Measurements from ENCODE around the gene ACO2. TPM values are rescaled to one million over a fixed set of nuclear protein-coding genes. Genes with fewer than 3 reads are reported as not detected.

Gene ACO2
- total and polyA plus RNA-seq, 2 of the 13 experiments (the other 11 are each of a cell fraction or from before 2014, with no cell fraction given) = 19.2 to 45.6 TPM

GRCh38 chr22:41468381-41469217 is at the start of gene ACO2, which contains the start of gene PHF5A (continued):
- TF ChIP-seq RXRA (CRISPR knock-in tag; IDR thresholded peaks at IDR 0.05) = peak; percentile 58
- peak; percentile 52; the same call in 1 of the 2 replicates for TF ChIP-seq NFAT5 (CRISPR knock-in tag; IDR thresholded peaks at IDR 0.05)
- peak; percentile 71; the same call in 1 of the 2 replicates for TF ChIP-seq ARNT2 (CRISPR knock-in tag; IDR thresholded peaks at IDR 0.05; ENCODE audit: low read depth)
- TF ChIP-seq MXI1 (IDR thresholded peaks at IDR 0.05; ENCODE audit: borderline replicate concordance, low read depth, low read length) = peak; percentile 82; the same call in 2 of the 3 replicates
- TF ChIP-seq SIX4 (CRISPR knock-in tag; IDR thresholded peaks at IDR 0.05) = 0 out of 2 replicates have a peak, but pooled peaks have one; percentile 46
- TF ChIP-seq ATF5 (CRISPR knock-in tag; IDR thresholded peaks at IDR 0.05; ENCODE audit: low read depth) = peak; percentile 83
- peak; percentile 77; the same call in 1 of the 2 replicates for TF ChIP-seq TIGD3 (CRISPR knock-in tag; IDR thresholded peaks at IDR 0.05; ENCODE audit: borderline replicate concordance)
- TF ChIP-seq ZNF407 (CRISPR knock-in tag; IDR thresholded peaks at IDR 0.05; ENCODE audit: not compliant biosample characterization) = peak; percentile 72
- TF ChIP-seq MEIS2 (CRISPR knock-in tag; IDR thresholded peaks at IDR 0.05) = peak; percentile 70; the same call in 1 of the 2 replicates
- peak; percentile 23 for TF ChIP-seq MED8 (CRISPR knock-in tag; IDR thresholded peaks at IDR 0.05; ENCODE audit: insufficient replicate concordance)
- TF ChIP-seq KLF9 (CRISPR knock-in tag; IDR thresholded peaks at IDR 0.05; ENCODE audit: low read depth) = peak; percentile 61; the same call in 1 of the 2 replicates
- peak; percentile 58; the same call in 1 of the 2 replicates for TF ChIP-seq SMYD3 (CRISPR knock-in tag; IDR thresholded peaks at IDR 0.05)

Measured in HepG2 (cell line).